GM12864 (cell line): ENCODE measurements around the gene USP1.

Experiments
- DNase-seq: peaks from one replicate; pipeline ENCODE4 v3.0.0-alpha.2; 2011; ENCODE audit warnings: low read depth
- H3K4me3 ChIP-seq: 2 replicates; pipeline ENCODE4 v1.5.1; 2011; ENCODE audit warnings: mild to moderate bottlenecking, low read depth, low read length, control low read depth
- CTCF ChIP-seq: IDR thresholded peaks from 2 replicates; pipeline ENCODE4 v1.5.1; 2011; ENCODE audit warnings: low read depth, mild to moderate bottlenecking, moderate library complexity, low read length, control low read depth, inconsistent platforms; ENCODE audit errors: missing control alignments

USP1 gene

GRCh38 chr1:62395291-62395690 lies 41.6 kb upstream of the USP1 start:
- TF ChIP-seq CTCF, result no peak
- DNase-seq, result no peak

GRCh38 chr1:62396871-62397270 lies 40.0 kb upstream of the USP1 start:
- no peak overlapping the region for H3K4me3 ChIP-seq
- no peak for TF ChIP-seq CTCF
- DNase-seq, result no peak

More at GRCh38 chr1:62395291-62395690, 41.6 kb upstream of the USP1 start:
- H3K4me3 ChIP-seq, result no peak overlapping the region

- H3K4me3 ChIP-seq, result no peak overlapping the region
- no peak for TF ChIP-seq CTCF
- DNase-seq, result no peak
Observed at GRCh38 chr1:62397301-62397700, 39.5 kb upstream of the USP1 start.

GRCh38 chr1:62398377-62398776 lies 38.5 kb upstream of the USP1 start:
- no peak overlapping the region for H3K4me3 ChIP-seq
- no peak for TF ChIP-seq CTCF
- DNase-seq, result no peak

GRCh38 chr1:62401034-62401760 lies 35.7 kb upstream of the USP1 start:
- DNase-seq, result no peak
- TF ChIP-seq CTCF, result no peak
- H3K4me3 ChIP-seq, result no peak overlapping the region

- no peak for TF ChIP-seq CTCF
- no peak for DNase-seq
- no peak overlapping the region for H3K4me3 ChIP-seq
Observed at GRCh38 chr1:62405247-62405646, 31.6 kb upstream of the USP1 start.

GRCh38 chr1:62406576-62406975 lies 30.3 kb upstream of the USP1 start:
- TF ChIP-seq CTCF, result no peak
- no peak for DNase-seq

More at GRCh38 chr1:62406576-62406975, 30.3 kb upstream of the USP1 start:
- no peak overlapping the region for H3K4me3 ChIP-seq
